GM12874 (cell line): Measurements from ENCODE around the gene ANKS1B.

Experiments used
- CTCF ChIP-seq: IDR thresholded peaks from 2 replicates; pipeline ENCODE4 v1.5.1; 2011; ENCODE audit warnings: low read depth, mild to moderate bottlenecking, control low read depth, low read length, moderate library complexity; ENCODE audit not compliant: insufficient read depth

ANKS1B gene

DNA sequence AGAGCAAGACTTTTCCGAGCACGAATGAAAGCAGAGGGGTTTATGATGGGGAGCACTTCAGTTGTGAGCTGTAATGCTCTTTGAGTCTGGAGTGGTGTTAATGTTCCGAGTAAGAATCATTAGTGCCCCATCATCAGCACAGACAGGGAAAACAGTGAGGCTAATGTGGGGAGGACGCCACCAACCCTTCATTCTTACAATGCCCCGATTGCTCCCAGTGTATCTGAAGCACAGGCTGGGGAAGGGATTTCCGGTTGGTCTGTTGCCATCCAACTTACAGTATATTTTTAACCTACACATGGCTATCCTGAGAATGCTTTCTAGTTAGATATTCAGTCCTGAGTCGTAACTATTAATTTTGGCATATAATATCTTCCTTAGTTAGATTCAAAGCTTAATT lies 1198.1 kb downstream of the ANKS1B start:
- no peak for TF ChIP-seq CTCF

- no peak for TF ChIP-seq CTCF
Measured at GRCh38 chr12:98783420-98783819, 1201.3 kb downstream of the ANKS1B start.

DNA sequence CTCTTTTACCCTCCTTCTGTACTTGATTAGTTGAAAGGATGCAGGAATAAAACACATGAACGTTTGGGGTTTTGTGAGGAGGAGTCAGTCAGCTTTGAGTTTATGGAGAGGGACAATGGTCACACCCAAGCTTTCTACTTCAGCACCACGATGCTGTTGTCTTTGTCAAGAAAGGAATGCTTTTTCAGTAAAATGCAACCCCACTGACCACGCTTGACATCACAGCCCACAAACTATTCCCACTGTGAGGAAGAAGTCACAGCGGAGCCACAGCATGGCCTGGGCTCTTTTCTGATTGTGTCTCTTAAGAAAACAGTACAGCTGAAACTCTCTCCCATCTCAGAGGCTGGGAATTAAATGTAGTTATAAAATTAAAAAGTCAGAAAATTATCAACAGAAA lies 1204.5 kb downstream of the ANKS1B start:
- no peak for TF ChIP-seq CTCF

DNA sequence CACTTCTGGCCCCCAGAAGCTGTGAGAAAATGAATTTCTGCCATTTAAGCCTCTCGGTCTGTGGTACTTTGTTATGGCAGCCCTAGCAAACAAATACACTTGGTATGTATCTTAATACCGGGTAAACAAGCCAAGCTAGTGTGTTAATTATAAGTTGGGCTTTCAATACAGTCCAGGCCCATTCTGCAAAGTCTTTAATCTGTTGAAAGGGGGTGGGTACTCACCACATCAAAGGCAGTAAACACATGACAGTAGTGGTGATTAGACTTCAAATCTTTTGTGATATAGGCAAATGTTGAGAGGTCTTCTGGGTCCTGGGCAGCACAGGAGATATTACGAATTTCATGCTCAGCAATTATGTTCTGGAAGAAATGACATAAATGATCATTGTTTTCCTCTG lies 1211.9 kb downstream of the ANKS1B start:
- TF ChIP-seq CTCF, result no peak

DNA sequence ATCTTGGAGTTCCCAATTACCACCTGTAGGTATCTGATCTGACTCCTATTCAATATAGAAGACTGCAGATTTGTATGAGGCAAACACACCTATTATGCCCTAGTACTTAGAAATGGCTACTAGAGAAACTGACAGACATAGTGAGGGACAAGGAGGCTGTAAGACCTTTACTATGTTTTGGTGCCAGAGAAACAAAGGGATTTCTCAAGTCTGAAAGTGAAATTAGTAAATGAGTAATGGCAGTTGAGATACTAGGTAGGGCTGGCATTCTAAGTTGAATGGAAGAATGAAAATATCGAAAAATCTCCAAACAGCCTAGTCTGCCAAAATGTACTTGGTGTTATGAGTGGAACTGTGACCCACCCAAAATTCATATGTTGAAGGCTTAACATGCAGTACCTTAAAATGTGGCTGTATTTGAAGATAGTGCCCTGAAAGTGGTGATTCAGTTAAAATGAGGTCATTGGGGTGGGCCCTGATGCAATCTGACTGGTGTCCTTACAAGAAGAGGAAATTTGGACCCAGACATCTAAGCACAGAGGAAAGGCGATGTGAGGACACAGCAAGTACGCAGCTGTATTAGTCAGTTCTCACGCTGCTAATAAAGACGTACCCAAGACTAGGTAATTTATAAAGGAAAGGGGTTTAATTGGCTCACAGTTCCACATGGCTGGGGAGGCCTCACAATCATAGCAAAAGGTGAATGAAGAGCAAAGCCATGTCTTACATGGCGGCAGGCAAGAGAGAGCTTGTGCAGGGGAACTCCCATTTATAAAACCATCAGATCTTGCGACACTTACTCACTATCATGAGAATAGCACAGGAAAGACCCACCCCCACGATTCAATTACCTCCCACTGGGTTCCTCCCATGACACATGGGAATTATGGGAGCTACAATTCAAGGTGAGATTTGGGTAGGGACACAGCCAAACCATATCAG lies 1212.7 kb downstream of the ANKS1B start:
- no peak for TF ChIP-seq CTCF

DNA sequence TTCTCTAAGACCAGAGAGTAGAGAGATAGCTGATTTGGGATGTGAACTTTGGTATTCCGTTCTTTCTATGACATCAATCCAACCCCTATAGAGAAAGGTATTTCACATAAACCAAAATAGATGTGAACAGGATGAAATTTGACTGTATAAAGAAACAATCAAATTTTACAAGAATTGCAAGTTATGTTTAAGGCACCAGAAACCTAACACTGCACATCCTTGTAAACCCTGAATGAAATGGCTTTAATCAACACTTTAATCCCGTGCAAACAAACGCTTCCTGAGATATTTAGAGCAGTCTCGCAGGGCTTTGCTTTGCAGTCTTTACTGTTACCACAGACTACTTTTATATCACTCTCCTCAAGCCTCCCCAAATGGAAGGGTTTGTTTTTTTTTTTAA lies 1214.5 kb downstream of the ANKS1B start:
- TF ChIP-seq CTCF, result no peak

- TF ChIP-seq CTCF, result no peak
Measured at GRCh38 chr12:98769068-98769467, 1215.7 kb downstream of the ANKS1B start.
